Heart left ventricle (tissue), 16 donors: ENCODE data around the gene OR2AJ1. TPM values are rescaled to one million over a fixed set of nuclear protein-coding genes. Genes with fewer than 3 reads are reported as not detected.

Source experiments
- ATAC-seq, 4 donors: fragments of 200-7000 bp; cut with Tn5 transposase; one replicate each; pipeline ENCODE4 v1.9.1; 2020 to 2022; ENCODE audit warnings: moderate library complexity in 4 of 4, mild to moderate bottlenecking in 3 of 4, moderate number of reproducible peaks in 1 of 4
- DNase-seq, 5 donors: peaks; one replicate each; pipeline ENCODE4 v3.0.0-alpha.2; 2020
- H3K27ac ChIP-seq, 12 donors: fragments of 200-600 bp; sonication (generic) in 4 of 12; one replicate each; pipeline versions ENCODE4 v1.5.0 to v1.8.0; 2016 to 2022; ENCODE audit warnings: mild to moderate bottlenecking in 2 of 12
- H3K27me3 ChIP-seq, 9 donors: fragments of 200-600 bp; sonication (generic) in 2 of 9; one replicate each; pipeline versions ENCODE4 v1.5.1 to v1.8.0; 2016 to 2022; ENCODE audit warnings: mild to moderate bottlenecking in 3 of 9
- H3K36me3 ChIP-seq, 9 donors: fragments of 200-600 bp; sonication (generic) in 2 of 9; one replicate each; pipeline versions ENCODE4 v1.5.0 to v1.8.0; 2018 to 2022; ENCODE audit warnings: mild to moderate bottlenecking in 2 of 9
- H3K4me1 ChIP-seq, 12 donors: fragments of 200-600 bp; sonication (generic) in 4 of 12; one replicate each; pipeline versions ENCODE4 v1.5.0 to v1.8.0; 2016 to 2022; ENCODE audit warnings: mild to moderate bottlenecking in 3 of 12
- H3K4me3 ChIP-seq, 12 donors: fragments of 200-600 bp; sonication (generic) in 4 of 12; one replicate each; pipeline versions ENCODE4 v1.5.0 to v1.8.0; 2017 to 2022; ENCODE audit warnings: mild to moderate bottlenecking in 9 of 12, moderate library complexity in 4 of 12
- H3K9me3 ChIP-seq, 12 donors: fragments of 200-600 bp; sonication (generic) in 4 of 12; one replicate each; pipeline versions ENCODE4 v1.5.0 to v1.8.0; 2016 to 2022; ENCODE audit warnings: mild to moderate bottlenecking in 1 of 12
- POLR2A ChIP-seq, 2 donors: fragments of 450-650 bp; IDR thresholded peaks; one replicate each; pipeline ENCODE4 v1.6.1; 2017; ENCODE audit warnings: antibody characterized with exemption in 2 of 2, mild to moderate bottlenecking in 2 of 2, moderate library complexity in 2 of 2
- WGBS, 4 donors: extraction: QIAGEN DNeasy Blood & Tissue Kit in 2 of 4; methylation state at CpG; one replicate each; pipeline versions ENCODE4 v1.1.5 to v1.1.7; 2013 to 2018; 5-methylcytosine and 5-hydroxymethylcytosine counted together
- intact Hi-C, 10 donors: fragments of 100-400 bp; cut with DNase I; formaldehyde crosslinking; loops; one replicate each; pipeline versions ENCODE4 v1.11.1 to v1.14.2; 2022
- polyA plus RNA-seq, 2 donors: library from polyadenylated mRNA; stranded (reverse); fragments of 200-250 nt; gene quantifications; one replicate each; pipeline ENCODE4 v1.2.3, GENCODE V29; 2013
- total RNA-seq, 9 donors: library from RNA; depleted of rRNA in 2 of 9; stranded (reverse); fragments of >200 nt in 2 of 9; fragmentation: NEBNext Ultra II Directional in 3 of 9; extraction: Animal tissue kit (Norgen Biotek cat#: 25700) in 3 of 9; gene quantifications; one replicate each; pipeline versions ENCODE4 v1.1.0 to v1.2.4, GENCODE V29; 2016 to 2023
- TF ChIP-seq, protein P1 (sequence below), 12 donors: fragments of 200-600 bp; sonication (generic) in 4 of 12; IDR thresholded peaks; one replicate each; pipeline versions ENCODE4 v1.5.0 to v1.8.0; 2018 to 2022; ENCODE audit warnings: antibody characterized with exemption in 12 of 12, mild to moderate bottlenecking in 5 of 12
- donor health status: ischemic (EF 13 %, LVEDD 7.1; RV severe dilation, severe dysfunction).
- donor health status: healthy with polysubstance abuse.
- donor health status: DM: no; HTN: yes; CAD: no.
- donor health status: DM: no; HTN: no; CAD: no.
- donor health status: ischemic (EF 25% LVEDD 6.9; RV normal size, moderate dysfunction).
- donor health status: ischemic (EF 25% LVEDD 5.7; RV mildly dilated, moderate dysfunction).
- donor health status: healthy.
- donor health status: DM: yes; HTN: yes; CAD: no.
- donor health status: ischemic (EF 35%, LVEDD 5.7; RV mildly dilated, moderate dysfunction).
- donor health status: nonischemic (EF 11% LVEDD 7.7; RV severe dilation, severe dysfunction).
- donor health status: DM: yes; HTN: yes; CAD: no.
- donor health status: PGD.
- donor health status: ischemic (EF 29% LVEDD 5.4; RV normal size, mild dysfunction).
- donor health status: nonischemic (EF 23%, LVEDD 6.1; RV moderate dilation, normal function).

The OR2AJ1 gene
- total and polyA plus RNA-seq, 11 donors, result not detected

DNA sequence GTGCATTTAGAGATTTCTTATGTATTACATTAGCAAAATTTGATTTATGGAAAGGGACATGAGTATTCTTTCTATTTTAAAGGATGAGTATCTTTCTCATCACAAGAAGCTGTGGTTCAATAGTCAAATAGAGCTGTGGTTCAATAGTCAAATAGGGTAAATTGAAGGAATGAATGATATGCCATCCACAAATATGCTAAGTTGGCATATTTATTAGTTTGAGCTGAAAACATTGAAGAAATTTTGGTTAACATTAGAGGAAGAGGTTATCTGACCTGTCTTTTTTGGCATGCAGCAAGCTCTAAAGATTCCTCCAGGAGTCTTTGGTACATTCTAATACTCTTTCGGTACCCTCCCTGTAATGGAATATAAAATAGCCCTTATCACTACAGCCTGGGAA lies 28.7 kb downstream of the OR2AJ1 start:
- ATAC-seq (no peak), DNase-seq (no peak)
- Histone ChIP-seq H3K36me3 (no peaks in the 10 kb centered on the region), H3K27me3 (no peaks in the 10 kb centered on the region), H3K9me3 (peaks cover 0 to 4% (median 0%) of the 10 kb centered on the region in 12 donors), H3K27ac (no peak overlapping the region), H3K4me3 (no peak overlapping the region), H3K4me1 (no peaks in the 10 kb centered on the region)
- TF ChIP-seq, protein P1, sequence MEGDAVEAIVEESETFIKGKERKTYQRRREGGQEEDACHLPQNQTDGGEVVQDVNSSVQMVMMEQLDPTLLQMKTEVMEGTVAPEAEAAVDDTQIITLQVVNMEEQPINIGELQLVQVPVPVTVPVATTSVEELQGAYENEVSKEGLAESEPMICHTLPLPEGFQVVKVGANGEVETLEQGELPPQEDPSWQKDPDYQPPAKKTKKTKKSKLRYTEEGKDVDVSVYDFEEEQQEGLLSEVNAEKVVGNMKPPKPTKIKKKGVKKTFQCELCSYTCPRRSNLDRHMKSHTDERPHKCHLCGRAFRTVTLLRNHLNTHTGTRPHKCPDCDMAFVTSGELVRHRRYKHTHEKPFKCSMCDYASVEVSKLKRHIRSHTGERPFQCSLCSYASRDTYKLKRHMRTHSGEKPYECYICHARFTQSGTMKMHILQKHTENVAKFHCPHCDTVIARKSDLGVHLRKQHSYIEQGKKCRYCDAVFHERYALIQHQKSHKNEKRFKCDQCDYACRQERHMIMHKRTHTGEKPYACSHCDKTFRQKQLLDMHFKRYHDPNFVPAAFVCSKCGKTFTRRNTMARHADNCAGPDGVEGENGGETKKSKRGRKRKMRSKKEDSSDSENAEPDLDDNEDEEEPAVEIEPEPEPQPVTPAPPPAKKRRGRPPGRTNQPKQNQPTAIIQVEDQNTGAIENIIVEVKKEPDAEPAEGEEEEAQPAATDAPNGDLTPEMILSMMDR (IDR thresholded peaks at IDR 0.05), result no peak
- no peak for TF ChIP-seq POLR2A (IDR thresholded peaks at IDR 0.05)
- 93 to 97% (median 97%) methylated on average over 1 of the region's 1 CpG for WGBS, 4 donors
- intact Hi-C loops, result no loop called here

DNA sequence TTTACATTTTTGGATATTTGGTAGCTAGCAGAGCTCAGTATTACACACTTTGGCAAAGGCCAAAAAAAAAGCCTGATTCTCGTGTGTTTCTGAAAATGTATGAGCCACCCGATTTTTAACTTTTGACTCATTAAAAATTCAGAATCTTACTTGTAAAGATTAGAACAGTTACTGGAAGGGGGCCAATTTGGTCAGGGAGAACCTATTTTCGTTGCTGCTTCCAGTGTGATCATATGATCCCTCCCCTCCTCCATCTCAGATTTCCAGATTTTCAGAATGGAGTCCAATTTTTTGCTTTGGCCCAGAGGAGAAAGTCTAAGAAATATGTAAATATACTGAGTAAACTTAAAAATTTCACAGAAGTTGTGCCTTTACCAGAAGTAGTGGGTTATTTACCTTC lies 37.1 kb downstream of the OR2AJ1 start:
- Histone ChIP-seq H3K27ac (no peak overlapping the region), H3K4me1 (no peaks in the 10 kb centered on the region), H3K9me3 (no peaks in the 10 kb centered on the region), H3K36me3 (no peaks in the 10 kb centered on the region), H3K27me3 (no peaks in the 10 kb centered on the region), H3K4me3 (no peak overlapping the region)
- intact Hi-C loops, result no loop called here
- TF ChIP-seq, protein P1 (IDR thresholded peaks at IDR 0.05), result no peak
- TF ChIP-seq POLR2A (IDR thresholded peaks at IDR 0.05), result no peak
- WGBS, 4 donors, result 17 to 49% (median 28%) methylated on average over 3 of the region's 3 CpGs
- DNase-seq, result no peak
- ATAC-seq, result no peak

DNA sequence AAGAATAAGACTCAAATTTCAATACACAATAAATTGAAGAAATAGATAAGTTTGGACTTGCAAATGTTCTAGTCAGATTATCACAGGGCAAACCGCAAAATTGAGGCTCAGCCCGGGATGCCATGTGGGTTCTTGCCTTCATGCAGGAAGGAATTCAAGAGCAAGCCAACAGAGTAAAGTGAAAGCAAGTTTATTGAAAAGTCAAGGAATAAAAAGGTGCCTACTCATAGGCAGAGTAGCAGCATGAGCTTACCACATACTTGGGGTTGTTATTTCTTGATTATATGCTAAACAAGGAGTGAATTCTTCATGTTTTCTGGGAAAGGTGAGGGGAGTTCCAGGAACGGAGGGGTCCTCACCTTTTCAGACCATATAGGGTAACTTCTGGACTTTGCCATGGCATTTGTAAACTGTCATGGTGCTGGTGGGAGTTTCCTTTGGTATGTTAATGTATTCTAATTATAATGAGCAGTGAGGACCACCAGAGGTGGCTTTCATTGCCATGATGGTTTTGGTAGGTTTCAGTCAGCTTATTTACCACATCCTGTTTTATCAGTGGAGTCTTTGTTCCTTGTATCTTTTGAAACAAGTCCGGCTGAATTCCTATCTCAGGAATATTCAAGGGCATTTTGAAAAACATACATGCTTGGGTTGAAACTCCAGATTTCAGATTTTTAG lies 38.4 kb downstream of the OR2AJ1 start:
- WGBS, 4 donors, result 61 to 73% (median 68%) methylated on average over 4 of the region's 4 CpGs
- Histone ChIP-seq H3K4me1 (no peaks in the 10 kb centered on the region), H3K27ac (no peak overlapping the region), H3K9me3 (peaks cover 0 to 3% (median 0%) of the 10 kb centered on the region in 12 donors), H3K27me3 (no peaks in the 10 kb centered on the region), H3K36me3 (no peaks in the 10 kb centered on the region), H3K4me3 (no peak overlapping the region)
- no peak for ATAC-seq
- no peak for TF ChIP-seq POLR2A (IDR thresholded peaks at IDR 0.05)
- TF ChIP-seq, protein P1 (IDR thresholded peaks at IDR 0.05), result no peak
- intact Hi-C loops, result no loop called here
- no peak for DNase-seq

DNA sequence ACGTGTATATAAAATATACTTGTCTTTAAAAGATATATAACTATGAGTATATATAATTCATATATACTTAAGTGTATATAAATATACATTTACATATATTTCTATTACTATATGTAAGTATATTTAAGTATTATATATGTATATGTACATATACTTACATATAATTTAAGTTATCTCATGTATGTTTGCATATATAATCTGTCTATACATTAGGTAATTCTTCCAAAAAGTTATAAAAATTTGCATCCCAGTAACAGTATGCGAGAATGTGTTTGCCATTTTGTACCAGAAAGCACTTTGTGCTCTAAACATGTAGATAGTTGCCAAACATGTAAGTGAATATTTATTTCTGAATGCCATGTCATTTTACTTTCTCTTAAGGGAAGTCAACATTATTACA lies 40.2 kb downstream of the OR2AJ1 start, which contains the start of gene OR2AK2:
Gene OR2AK2 (plus strand): TSS at position 301 of the 400 bp plus-strand sequence. CDS start 144 bp downstream, outside the sequence.
- no peak for TF ChIP-seq POLR2A (IDR thresholded peaks at IDR 0.05)
- TF ChIP-seq, protein P1 (IDR thresholded peaks at IDR 0.05), result no peak
- H3K27ac ChIP-seq, result no peak within 1 kb of the TSS
- H3K36me3 ChIP-seq, result no peaks in the 10 kb centered on the region
- 75 to 83% (median 80%) methylated on average over 2 of the region's 2 CpGs for WGBS, 4 donors
- H3K4me1 ChIP-seq, result no peaks in the 10 kb centered on the region
- no peak within 1 kb of the TSS for H3K4me3 ChIP-seq
- peaks cover 0 to 7% (median 0%) of the 10 kb centered on the region in 12 donors for H3K9me3 ChIP-seq
- no peaks in the 10 kb centered on the region for H3K27me3 ChIP-seq
- DNase-seq (no peak), ATAC-seq (no peak)
- intact Hi-C loops, result no loop called here
